ENCODE measurements around the gene AGBL1.

DNA sequence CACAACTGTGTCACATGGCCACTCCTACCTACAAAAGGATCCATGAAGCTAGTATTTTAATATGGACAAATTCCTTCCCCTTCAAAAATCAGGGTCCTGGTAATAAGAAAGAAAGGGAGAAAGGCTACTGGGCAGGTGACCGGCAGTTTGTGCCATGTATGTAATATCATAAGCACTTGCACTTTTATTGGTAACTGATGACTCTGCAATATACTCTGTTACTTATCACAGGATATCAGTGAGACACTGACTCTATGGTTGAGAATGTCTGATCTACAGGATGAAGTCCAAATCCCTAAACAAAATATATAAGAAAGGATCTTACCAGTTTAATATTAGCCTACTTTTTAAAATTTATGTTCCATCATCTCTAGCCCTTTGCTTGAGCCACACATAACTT is 315.2 kb downstream of the AGBL1 start:
- TF ChIP-seq REST (IDR thresholded peaks at IDR 0.05; ENCODE audit: low read depth) (no peak), EGR1 (IDR thresholded peaks at IDR 0.05) (no peak), CREB1 (IDR thresholded peaks at IDR 0.05; ENCODE audit: low read depth) (no peak), FOXM1 (IDR thresholded peaks at IDR 0.05; ENCODE audit: borderline replicate concordance, low read depth) (no peak), EP300 (IDR thresholded peaks at IDR 0.05; ENCODE audit: borderline replicate concordance) (no peak), TEAD4 (IDR thresholded peaks at IDR 0.05) (no peak)
- TF ChIP-seq, protein P1, sequence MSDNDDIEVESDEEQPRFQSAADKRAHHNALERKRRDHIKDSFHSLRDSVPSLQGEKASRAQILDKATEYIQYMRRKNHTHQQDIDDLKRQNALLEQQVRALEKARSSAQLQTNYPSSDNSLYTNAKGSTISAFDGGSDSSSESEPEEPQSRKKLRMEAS (IDR thresholded peaks at IDR 0.05): no peak

Measured in Ishikawa (cell line).